A549 (cell line): Measurements from ENCODE around the gene RNU6-7.

ENCODE experiments used
- CBX2 ChIP-seq: fragments of 200-600 bp; sonication (generic); IDR thresholded peaks from 2 replicates; pipeline ENCODE4 v1.6.1; 2016; ENCODE audit warnings: low read depth, mild to moderate bottlenecking, borderline replicate concordance
- CEBPB ChIP-seq, 2 experiments: fragments of >200 bp in 1 of 2; sonication (Bioruptor Twin) in 1 of 2; formaldehyde crosslinking in 1 of 2; IDR thresholded peaks; 2 replicates each; pipeline ENCODE4 v1.6.1; 2012 to 2016
- CHD2 ChIP-seq: fragments of 150-350 bp; IDR thresholded peaks from 2 replicates; pipeline ENCODE4 v1.6.1; 2014; ENCODE audit warnings: low read length; ENCODE audit not compliant: partially characterized antibody
- MAZ ChIP-seq: fragments of 150-350 bp; IDR thresholded peaks from 2 replicates; pipeline ENCODE4 v1.6.1; 2014; ENCODE audit warnings: antibody characterized with exemption, low read depth, low read length, borderline replicate concordance
- NFE2L2 ChIP-seq: fragments of 150-350 bp; conservative IDR thresholded peaks from 2 replicates; pipeline ENCODE4 v1.6.1; 2014; ENCODE audit warnings: low read length
- POLR2A ChIP-seq: IDR thresholded peaks from 2 replicates; pipeline ENCODE4 v1.6.1; 2012; ENCODE audit warnings: mild to moderate bottlenecking, low read length
- RCOR1 ChIP-seq: fragments of 150-350 bp; IDR thresholded peaks from 2 replicates; pipeline ENCODE4 v1.6.1; 2014; ENCODE audit warnings: antibody characterized with exemption, low read length, low read depth
- SMC3 ChIP-seq: fragments of >200 bp; sonication (Bioruptor Twin); formaldehyde crosslinking; IDR thresholded peaks from 3 replicates; pipeline ENCODE4 v1.6.1; 2018; ENCODE audit warnings: inconsistent platforms
- TF ChIP-seq, protein P1 (sequence below): fragments of 150-350 bp; IDR thresholded peaks from 2 replicates; pipeline ENCODE4 v1.6.1; 2014; ENCODE audit warnings: low read depth, mild to moderate bottlenecking, low read length
- TF ChIP-seq, protein P2 (sequence below): fragments of >200 bp; sonication (Bioruptor Twin); formaldehyde crosslinking; IDR thresholded peaks from 3 replicates; pipeline ENCODE4 v1.5.1; 2016
- TF ChIP-seq, protein P3 (sequence below): IDR thresholded peaks from 2 replicates; pipeline ENCODE4 v1.6.1; 2012
- TF ChIP-seq, protein P4 (sequence below): fragments of 200-600 bp; sonication (generic); IDR thresholded peaks from 2 replicates; pipeline ENCODE4 v1.6.1; 2016; ENCODE audit warnings: antibody characterized with exemption, mild to moderate bottlenecking, moderate library complexity

DNA sequence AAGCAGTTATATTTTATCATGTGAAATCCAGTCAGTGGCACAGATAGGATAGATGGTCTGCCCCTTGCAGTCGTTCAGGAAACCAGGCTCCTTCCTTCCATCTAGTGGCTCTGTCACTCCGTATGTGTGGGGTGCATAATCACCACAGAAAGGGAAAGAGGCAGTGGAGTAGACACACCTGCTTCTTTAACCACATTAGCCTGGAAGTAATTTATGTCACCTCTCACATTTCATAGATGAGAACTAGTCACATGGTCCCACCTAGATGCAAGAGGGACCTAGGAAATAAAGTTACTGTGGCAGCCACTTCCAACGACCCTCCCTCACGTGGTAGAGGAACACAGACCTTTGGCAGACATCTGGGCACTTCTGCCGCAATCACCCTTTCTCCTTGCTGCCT is 15.5 kb downstream of the RNU6-7 start:
- TF ChIP-seq, protein P1, sequence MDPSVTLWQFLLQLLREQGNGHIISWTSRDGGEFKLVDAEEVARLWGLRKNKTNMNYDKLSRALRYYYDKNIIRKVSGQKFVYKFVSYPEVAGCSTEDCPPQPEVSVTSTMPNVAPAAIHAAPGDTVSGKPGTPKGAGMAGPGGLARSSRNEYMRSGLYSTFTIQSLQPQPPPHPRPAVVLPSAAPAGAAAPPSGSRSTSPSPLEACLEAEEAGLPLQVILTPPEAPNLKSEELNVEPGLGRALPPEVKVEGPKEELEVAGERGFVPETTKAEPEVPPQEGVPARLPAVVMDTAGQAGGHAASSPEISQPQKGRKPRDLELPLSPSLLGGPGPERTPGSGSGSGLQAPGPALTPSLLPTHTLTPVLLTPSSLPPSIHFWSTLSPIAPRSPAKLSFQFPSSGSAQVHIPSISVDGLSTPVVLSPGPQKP, result no peak
- TF ChIP-seq SMC3 (no peak), POLR2A (no peak), NFE2L2 (no peak), CEBPB (IDR thresholded peaks at IDR 0.05) (no peak), CBX2 (no peak), RCOR1 (no peak), CHD2 (no peak), MAZ (no peak)
- TF ChIP-seq, protein P2, sequence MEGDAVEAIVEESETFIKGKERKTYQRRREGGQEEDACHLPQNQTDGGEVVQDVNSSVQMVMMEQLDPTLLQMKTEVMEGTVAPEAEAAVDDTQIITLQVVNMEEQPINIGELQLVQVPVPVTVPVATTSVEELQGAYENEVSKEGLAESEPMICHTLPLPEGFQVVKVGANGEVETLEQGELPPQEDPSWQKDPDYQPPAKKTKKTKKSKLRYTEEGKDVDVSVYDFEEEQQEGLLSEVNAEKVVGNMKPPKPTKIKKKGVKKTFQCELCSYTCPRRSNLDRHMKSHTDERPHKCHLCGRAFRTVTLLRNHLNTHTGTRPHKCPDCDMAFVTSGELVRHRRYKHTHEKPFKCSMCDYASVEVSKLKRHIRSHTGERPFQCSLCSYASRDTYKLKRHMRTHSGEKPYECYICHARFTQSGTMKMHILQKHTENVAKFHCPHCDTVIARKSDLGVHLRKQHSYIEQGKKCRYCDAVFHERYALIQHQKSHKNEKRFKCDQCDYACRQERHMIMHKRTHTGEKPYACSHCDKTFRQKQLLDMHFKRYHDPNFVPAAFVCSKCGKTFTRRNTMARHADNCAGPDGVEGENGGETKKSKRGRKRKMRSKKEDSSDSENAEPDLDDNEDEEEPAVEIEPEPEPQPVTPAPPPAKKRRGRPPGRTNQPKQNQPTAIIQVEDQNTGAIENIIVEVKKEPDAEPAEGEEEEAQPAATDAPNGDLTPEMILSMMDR, result no peak
- TF ChIP-seq, protein P3, sequence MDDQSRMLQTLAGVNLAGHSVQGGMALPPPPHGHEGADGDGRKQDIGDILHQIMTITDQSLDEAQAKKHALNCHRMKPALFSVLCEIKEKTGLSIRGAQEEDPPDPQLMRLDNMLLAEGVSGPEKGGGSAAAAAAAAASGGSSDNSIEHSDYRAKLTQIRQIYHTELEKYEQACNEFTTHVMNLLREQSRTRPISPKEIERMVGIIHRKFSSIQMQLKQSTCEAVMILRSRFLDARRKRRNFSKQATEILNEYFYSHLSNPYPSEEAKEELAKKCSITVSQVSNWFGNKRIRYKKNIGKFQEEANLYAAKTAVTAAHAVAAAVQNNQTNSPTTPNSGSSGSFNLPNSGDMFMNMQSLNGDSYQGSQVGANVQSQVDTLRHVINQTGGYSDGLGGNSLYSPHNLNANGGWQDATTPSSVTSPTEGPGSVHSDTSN, result no peak
- TF ChIP-seq, protein P4, sequence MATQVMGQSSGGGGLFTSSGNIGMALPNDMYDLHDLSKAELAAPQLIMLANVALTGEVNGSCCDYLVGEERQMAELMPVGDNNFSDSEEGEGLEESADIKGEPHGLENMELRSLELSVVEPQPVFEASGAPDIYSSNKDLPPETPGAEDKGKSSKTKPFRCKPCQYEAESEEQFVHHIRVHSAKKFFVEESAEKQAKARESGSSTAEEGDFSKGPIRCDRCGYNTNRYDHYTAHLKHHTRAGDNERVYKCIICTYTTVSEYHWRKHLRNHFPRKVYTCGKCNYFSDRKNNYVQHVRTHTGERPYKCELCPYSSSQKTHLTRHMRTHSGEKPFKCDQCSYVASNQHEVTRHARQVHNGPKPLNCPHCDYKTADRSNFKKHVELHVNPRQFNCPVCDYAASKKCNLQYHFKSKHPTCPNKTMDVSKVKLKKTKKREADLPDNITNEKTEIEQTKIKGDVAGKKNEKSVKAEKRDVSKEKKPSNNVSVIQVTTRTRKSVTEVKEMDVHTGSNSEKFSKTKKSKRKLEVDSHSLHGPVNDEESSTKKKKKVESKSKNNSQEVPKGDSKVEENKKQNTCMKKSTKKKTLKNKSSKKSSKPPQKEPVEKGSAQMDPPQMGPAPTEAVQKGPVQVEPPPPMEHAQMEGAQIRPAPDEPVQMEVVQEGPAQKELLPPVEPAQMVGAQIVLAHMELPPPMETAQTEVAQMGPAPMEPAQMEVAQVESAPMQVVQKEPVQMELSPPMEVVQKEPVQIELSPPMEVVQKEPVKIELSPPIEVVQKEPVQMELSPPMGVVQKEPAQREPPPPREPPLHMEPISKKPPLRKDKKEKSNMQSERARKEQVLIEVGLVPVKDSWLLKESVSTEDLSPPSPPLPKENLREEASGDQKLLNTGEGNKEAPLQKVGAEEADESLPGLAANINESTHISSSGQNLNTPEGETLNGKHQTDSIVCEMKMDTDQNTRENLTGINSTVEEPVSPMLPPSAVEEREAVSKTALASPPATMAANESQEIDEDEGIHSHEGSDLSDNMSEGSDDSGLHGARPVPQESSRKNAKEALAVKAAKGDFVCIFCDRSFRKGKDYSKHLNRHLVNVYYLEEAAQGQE, result no peak
